A673 (cell line): ENCODE measurements around the gene IDE. TPM values are rescaled to one million over a fixed set of nuclear protein-coding genes. Genes with fewer than 3 reads are reported as not detected.
A peak's percentile ranks its signal among the peaks of the same experiment; 100 is the strongest.
"Not testable (repeated sequence)": the region's sequence is repeated elsewhere in the genome, so short reads cannot be mapped to it uniquely, and the experiment has no call there.

Source experiments
- BruUV-seq: library from RNA; stranded (reverse); fragments of 400-500 nt; replicated peaks from 2 replicates; lab custom pipeline; 2021; lab: Mats Ljungman, UMichigan
- CTCF ChIA-PET: fragments of 300-600 bp; sonication (Branson Sonifier 250); formaldehyde crosslinking; loops from one replicate; lab custom pipeline; 2022; ENCODE audit warnings: antibody characterized with exemption; lab: Charles Lee
- POLR2A ChIA-PET: fragments of 300-600 bp; sonication (Branson Sonifier 250); formaldehyde crosslinking; loops from one replicate; lab custom pipeline; 2022; ENCODE audit warnings: antibody characterized with exemption; ENCODE audit not compliant: low non-redundant PET; lab: Charles Lee
- DNase-seq: peaks from one replicate; pipeline ENCODE4 v3.0.0-alpha.2; 2015; ENCODE audit warnings: low spot score
- H3K27ac ChIP-seq: fragments of 200-600 bp; sonication (generic); 2 replicates; pipeline ENCODE4 v1.5.1; 2016; ENCODE audit warnings: mixed run types, low read depth, mild to moderate bottlenecking, mixed read lengths, antibody characterized with exemption, low read length; ENCODE audit not compliant: poor library complexity, severe bottlenecking
- H3K27me3 ChIP-seq: fragments of 200-600 bp; sonication (generic); replicated peaks from 2 replicates; pipeline ENCODE4 v1.6.1; 2017; ENCODE audit warnings: mixed run types, low read depth, mild to moderate bottlenecking, mixed read lengths, antibody characterized with exemption, low read length; ENCODE audit not compliant: insufficient read depth, poor library complexity
- H3K36me3 ChIP-seq: fragments of 200-600 bp; sonication (generic); 2 replicates; pipeline ENCODE4 v1.6.1; 2016; ENCODE audit warnings: mixed run types, mild to moderate bottlenecking, mixed read lengths, antibody characterized with exemption, low read length; ENCODE audit not compliant: insufficient read depth, poor library complexity, severe bottlenecking
- H3K4me1 ChIP-seq: fragments of 200-600 bp; sonication (generic); 2 replicates; pipeline ENCODE4 v1.6.1; 2017; ENCODE audit warnings: mixed run types, mild to moderate bottlenecking, mixed read lengths, antibody characterized with exemption, low read length; ENCODE audit not compliant: insufficient read depth, poor library complexity, severe bottlenecking
- H3K4me3 ChIP-seq: fragments of 200-600 bp; sonication (generic); 2 replicates; pipeline ENCODE4 v1.5.1; 2016; ENCODE audit warnings: low read depth, mixed run types, mild to moderate bottlenecking, mixed read lengths, low read length; ENCODE audit not compliant: poor library complexity, severe bottlenecking
- H3K9me3 ChIP-seq: fragments of 200-600 bp; sonication (generic); 2 replicates; pipeline ENCODE4 v1.6.1; 2016; ENCODE audit warnings: mixed run types, low read depth, mild to moderate bottlenecking, mixed read lengths, antibody characterized with exemption, low read length; ENCODE audit not compliant: poor library complexity, severe bottlenecking
- CTCF ChIP-seq: fragments of 300-800, 200-600 bp; sonication (generic); conservative IDR thresholded peaks from 2 replicates; pipeline ENCODE4 v1.5.1; 2017; ENCODE audit warnings: low read depth, mild to moderate bottlenecking, antibody characterized with exemption, low read length, moderate library complexity, mixed read lengths
- EZH2 ChIP-seq: fragments of 200-600 bp; sonication (generic); IDR thresholded peaks from 2 replicates; pipeline ENCODE4 v1.6.1; 2017; ENCODE audit warnings: borderline replicate concordance, low read depth, mild to moderate bottlenecking, mixed read lengths, antibody characterized with exemption, low read length; ENCODE audit not compliant: poor library complexity, severe bottlenecking
- intact Hi-C: fragments of 100-400 bp; cut with micrococcal nuclease; formaldehyde crosslinking; loops from one replicate; pipeline ENCODE4 v1.10.0; 2022; ENCODE audit not compliant: unreplicated experiment
- total RNA-seq: library from RNA; stranded (reverse); gene quantifications from 2 replicates; pipeline ENCODE4 v1.2.3, GENCODE V29; 2021

IDE gene
- total RNA-seq, 1 experiment from 2014 or later, result 87.8 TPM

DNA sequence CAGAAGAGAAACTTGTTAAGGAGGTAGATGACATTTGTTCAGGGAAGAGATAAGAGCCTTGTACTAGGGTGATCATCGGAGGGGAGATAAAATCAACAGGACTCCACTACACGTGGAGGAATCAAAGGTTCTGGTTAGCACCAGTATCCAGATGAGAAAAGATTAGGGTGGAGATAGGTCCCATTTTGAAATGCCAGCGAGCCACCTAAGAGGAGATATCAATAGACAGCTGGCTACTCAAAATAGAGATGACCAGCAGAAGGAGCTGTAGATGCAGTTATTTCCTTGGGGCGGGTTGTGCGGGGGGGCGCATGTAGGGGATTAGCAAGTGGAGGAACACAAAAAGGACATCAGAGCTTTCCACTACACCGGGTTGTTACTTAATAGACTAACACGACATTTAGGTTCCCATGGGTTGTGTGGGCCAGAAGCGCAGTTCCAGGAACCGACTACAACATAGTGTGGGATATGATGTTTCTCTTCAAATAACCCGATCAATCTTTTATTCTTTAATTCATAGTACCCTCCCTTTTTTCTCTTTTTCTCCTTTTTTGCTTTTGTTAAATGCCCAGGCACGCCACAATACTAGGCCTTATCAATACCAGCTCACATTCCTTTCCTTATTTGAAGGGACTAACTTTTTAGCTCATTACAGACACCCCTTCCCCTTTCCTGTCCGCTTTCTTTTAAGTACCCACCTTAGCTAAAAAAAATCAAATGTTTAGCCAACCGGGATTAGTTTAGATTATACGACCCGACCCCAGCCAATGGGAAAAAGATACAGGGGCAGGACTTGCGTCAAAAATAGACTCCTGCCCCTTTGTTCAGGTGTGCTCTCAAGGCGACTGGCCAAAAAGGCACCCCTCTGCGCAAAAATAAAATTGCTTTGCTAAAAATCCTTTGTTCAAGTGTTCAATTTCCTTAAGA lies 17.0 kb upstream of the IDE start:
- peaks cover 20% of the 10 kb centered on the region for H3K4me1 ChIP-seq
- DNase-seq, result peak; percentile 70
- no peaks in the 10 kb centered on the region for H3K36me3 ChIP-seq
- intact Hi-C loops, result loop anchor here (10.0 kb wide), 1 partner anchor 254 kb away; the partner anchor contains the start of gene EXOC6
- H3K9me3 ChIP-seq, result no peaks in the 10 kb centered on the region
- H3K4me3 ChIP-seq, result peak overlapping the region; percentile 81
- no peaks in the 10 kb centered on the region for H3K27me3 ChIP-seq
- BruUV-seq, result TSS peak; percentile 95
- H3K27ac ChIP-seq, result peak overlapping the region; percentile 96
- TF ChIP-seq EZH2, result no peak
- peak; percentile 51 for TF ChIP-seq CTCF
- CTCF ChIA-PET, result interaction anchor here (1.2 kb wide), 1 partner anchor 17 kb away, joined by 4 read pairs; the partner anchor contains the start of gene IDE
- POLR2A ChIA-PET, result interaction anchor here (0.6 to 0.7 kb wide), 3 partner anchors 15 to 81 kb away, joined by 3 to 16 read pairs (median 3); no protein-coding TSS in a partner anchor

DNA sequence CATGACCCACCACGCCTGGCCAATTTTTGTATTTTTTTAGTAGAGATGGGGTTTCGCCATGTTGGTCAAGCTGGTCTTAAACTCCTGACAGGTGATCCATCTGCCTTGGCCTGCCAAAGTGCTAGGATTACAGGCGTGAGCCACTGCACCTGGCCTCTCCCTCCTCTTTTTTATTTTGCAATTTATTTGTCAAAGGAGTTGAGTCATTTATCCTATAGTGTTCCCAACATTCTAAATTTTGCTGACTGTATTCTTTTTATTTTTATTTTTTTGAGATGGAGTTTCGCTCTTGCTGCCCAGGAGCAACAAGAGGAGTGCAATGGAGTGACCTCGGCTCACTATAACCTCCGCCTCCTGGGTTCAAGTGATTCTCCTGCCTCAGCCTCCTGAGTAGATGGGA lies 8.5 kb upstream of the IDE start:
- CTCF ChIA-PET, BruUV-seq: not testable (repeated sequence)

GRCh38 chr10:92575961-92576360 lies 2.1 kb upstream of the IDE start:
- ChIA-PET CTCF (no interaction called here), POLR2A (no interaction called here)
- no TSS peak for BruUV-seq

More for the DNA sequence above, 8.5 kb upstream of the IDE start:
- H3K4me1 ChIP-seq, DNase-seq, POLR2A ChIA-PET, intact Hi-C loops, H3K27me3 ChIP-seq, H3K36me3 ChIP-seq, H3K27ac ChIP-seq, H3K9me3 ChIP-seq, H3K4me3 ChIP-seq: not testable (repeated sequence)

More at GRCh38 chr10:92575961-92576360, 2.1 kb upstream of the IDE start:
- intact Hi-C loops, result no loop called here
- Histone ChIP-seq H3K9me3 (no peaks in the 10 kb centered on the region), H3K4me3 (no peak overlapping the region), H3K27me3 (no peaks in the 10 kb centered on the region), H3K27ac (no peak overlapping the region), H3K4me1 (peaks cover 17% of the 10 kb centered on the region), H3K36me3 (no peaks in the 10 kb centered on the region)
- no peak for DNase-seq
- TF ChIP-seq CTCF (no peak), EZH2 (no peak)
